Adrenal gland (tissue), 12 donors: ENCODE measurements around the gene KRT80. TPM values are rescaled to one million over a fixed set of nuclear protein-coding genes. Genes with fewer than 3 reads are reported as not detected.

Experiments used
- DNase-seq, 7 donors: peaks; one replicate each; pipeline ENCODE4 v3.0.0-alpha.2; 2019 to 2020
- H3K27ac ChIP-seq, 5 donors: fragments of 200-600 bp; sonication (generic) in 4 of 5; 1 replicate in 3 of 5; 2 replicates in 2 of 5; pipeline versions ENCODE4 v1.5.1 to v1.8.0; 2016 to 2020; ENCODE audit warnings: mild to moderate bottlenecking in 1 of 5
- H3K27me3 ChIP-seq: fragments of 200-600 bp; 2 replicates; pipeline ENCODE4 v1.8.0; 2021
- H3K36me3 ChIP-seq, 2 donors: fragments of 200-600 bp; replicated peaks in 1 of 2; 1 replicate in 1 of 2; 2 replicates in 1 of 2; pipeline versions ENCODE4 v1.5.1 to v1.8.0; 2018 to 2022
- H3K4me1 ChIP-seq, 2 donors: fragments of 200-600 bp; replicated peaks in 1 of 2; 1 replicate in 1 of 2; 2 replicates in 1 of 2; pipeline versions ENCODE4 v1.5.1 to v1.8.0; 2018 to 2021
- H3K4me3 ChIP-seq, 4 donors: fragments of 200-600 bp; sonication (generic) in 3 of 4; one replicate each; pipeline ENCODE4 v1.5.1; 2016 to 2018
- H3K9me3 ChIP-seq, 3 donors: fragments of 200-600 bp; sonication (generic) in 1 of 3; replicated peaks in 1 of 3; 1 replicate in 2 of 3; 2 replicates in 1 of 3; pipeline versions ENCODE4 v1.5.1 to v1.8.0; 2016 to 2021
- POLR2A ChIP-seq, 2 donors: fragments of 450-650 bp; IDR thresholded peaks; one replicate each; pipeline ENCODE4 v1.6.1; 2017; ENCODE audit warnings: antibody characterized with exemption in 2 of 2, mild to moderate bottlenecking in 2 of 2, moderate library complexity in 1 of 2
- WGBS, 4 donors: extraction: QIAGEN DNeasy Blood & Tissue Kit in 2 of 4; methylation state at CpG; one replicate each; pipeline versions ENCODE4 v1.1.5 to v1.1.7; 2013 to 2017; 5-methylcytosine and 5-hydroxymethylcytosine counted together
- intact Hi-C, 2 donors: fragments of 100-400 bp; cut with DNase I; formaldehyde crosslinking; loops; one replicate each; pipeline versions ENCODE4 v1.14.1 to v1.15.0; 2022 to 2023
- polyA plus RNA-seq, 3 donors: library from polyadenylated mRNA; stranded (reverse); fragments of 200-250 nt in 2 of 3; fragments of 350-450 nt in 1 of 3; fragmentation: Illumina TruSeq in 1 of 3; extraction: RNeasy Lipid Tissue Mini Kit (QIAGEN cat#74804) in 1 of 3; gene quantifications; one replicate each; pipeline ENCODE4 v1.2.3, GENCODE V29; 2013 to 2014
- total RNA-seq, 9 donors: library from RNA; depleted of rRNA in 4 of 9; stranded (reverse); fragments of >200 nt in 4 of 9; fragments of 120-200 nt in 1 of 9; fragmentation: NEBNext Ultra II Directional in 1 of 9; extraction: Animal tissue kit (Norgen Biotek cat#: 25700) in 1 of 9; gene quantifications; one replicate each; pipeline versions ENCODE4 v1.1.0 to v1.2.4, GENCODE V29; 2013 to 2023
- TF ChIP-seq, protein P1 (sequence below), 6 experiments: fragments of 450-650 bp in 4 of 6; fragments of 200-600 bp in 2 of 6; sonication (generic) in 1 of 6; IDR thresholded peaks; 1 replicate in 5 of 6; 2 replicates in 1 of 6; pipeline versions ENCODE4 v1.5.1 to v1.8.0; 2016 to 2021; ENCODE audit warnings: antibody characterized with exemption in 6 of 6, mild to moderate bottlenecking in 2 of 6, moderate library complexity in 1 of 6
- donor health status: healthy with polysubstance abuse.
- donor health status: Bipolar disorder and iron deficiency.
- donor health status: DM: yes; HTN: yes; CAD: no.
- donor health status: DM: no; HTN: no; CAD: no.
- donor health status: DM: no; HTN: no; CAD: no.
- donor health status: DM: yes; HTN: yes; CAD: no.

Gene KRT80
- total and polyA plus RNA-seq, 12 donors = 0.95 to 14.6 (median 3.8) TPM

- TF ChIP-seq, protein P1, sequence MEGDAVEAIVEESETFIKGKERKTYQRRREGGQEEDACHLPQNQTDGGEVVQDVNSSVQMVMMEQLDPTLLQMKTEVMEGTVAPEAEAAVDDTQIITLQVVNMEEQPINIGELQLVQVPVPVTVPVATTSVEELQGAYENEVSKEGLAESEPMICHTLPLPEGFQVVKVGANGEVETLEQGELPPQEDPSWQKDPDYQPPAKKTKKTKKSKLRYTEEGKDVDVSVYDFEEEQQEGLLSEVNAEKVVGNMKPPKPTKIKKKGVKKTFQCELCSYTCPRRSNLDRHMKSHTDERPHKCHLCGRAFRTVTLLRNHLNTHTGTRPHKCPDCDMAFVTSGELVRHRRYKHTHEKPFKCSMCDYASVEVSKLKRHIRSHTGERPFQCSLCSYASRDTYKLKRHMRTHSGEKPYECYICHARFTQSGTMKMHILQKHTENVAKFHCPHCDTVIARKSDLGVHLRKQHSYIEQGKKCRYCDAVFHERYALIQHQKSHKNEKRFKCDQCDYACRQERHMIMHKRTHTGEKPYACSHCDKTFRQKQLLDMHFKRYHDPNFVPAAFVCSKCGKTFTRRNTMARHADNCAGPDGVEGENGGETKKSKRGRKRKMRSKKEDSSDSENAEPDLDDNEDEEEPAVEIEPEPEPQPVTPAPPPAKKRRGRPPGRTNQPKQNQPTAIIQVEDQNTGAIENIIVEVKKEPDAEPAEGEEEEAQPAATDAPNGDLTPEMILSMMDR (IDR thresholded peaks at IDR 0.05) = no peak
- TF ChIP-seq POLR2A (IDR thresholded peaks at IDR 0.05) = no peak
- Histone ChIP-seq H3K9me3 (no peaks in the 10 kb centered on the region), H3K27ac (no peak overlapping the region), H3K4me3 (no peak overlapping the region), H3K36me3 (no peaks in the 10 kb centered on the region), H3K27me3 (no peaks in the 10 kb centered on the region), H3K4me1 (peaks cover 0 to 5% of the 10 kb centered on the region in 2 donors)
- intact Hi-C loops = loop anchor here (5.0 to 10.0 kb wide), 2 partner anchors 171 to 348 kb away; no protein-coding TSS in a partner anchor
- WGBS, 4 donors = 56 to 75% (median 65%) methylated on average over 4 of the region's 4 CpGs
- DNase-seq = no peak
Observed at GRCh38 chr12:52156311-52156710, 35.5 kb downstream of the KRT80 start.

- H3K4me1 ChIP-seq = peaks cover 0 to 5% of the 10 kb centered on the region in 2 donors
- WGBS, 4 donors = 53 to 65% (median 64%) methylated on average over 3 to 8 of the region's 8 CpGs
Observed at GRCh38 chr12:52155048-52155868, 36.6 kb downstream of the KRT80 start.

DNA sequence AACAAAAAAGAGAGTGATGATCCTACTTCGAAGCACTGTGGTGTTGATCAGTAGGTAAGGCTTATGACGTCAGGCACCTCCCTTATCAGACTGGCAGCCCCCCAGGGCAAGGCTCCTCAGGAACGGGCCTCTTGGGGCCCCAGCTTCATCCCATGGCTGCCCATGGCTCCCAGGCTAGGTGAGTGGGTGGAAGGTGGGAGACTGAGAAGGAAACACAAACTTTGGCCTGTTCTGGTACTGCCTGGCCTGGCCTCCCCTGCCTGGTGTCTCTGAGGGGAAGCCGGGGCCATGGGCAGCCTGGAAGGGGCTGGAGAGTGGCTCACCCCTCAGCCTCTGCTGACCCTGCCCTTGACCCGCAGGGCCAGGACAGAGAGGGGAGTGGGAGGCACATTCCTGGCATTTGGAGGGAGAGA, 38.9 kb downstream of the KRT80 start:
- TF ChIP-seq, protein P1 (IDR thresholded peaks at IDR 0.05) = no peak
- no peak for TF ChIP-seq POLR2A (IDR thresholded peaks at IDR 0.05)
- Histone ChIP-seq H3K4me3 (no peak overlapping the region), H3K9me3 (no peaks in the 10 kb centered on the region), H3K27ac (no peak overlapping the region), H3K27me3 (no peaks in the 10 kb centered on the region), H3K36me3 (no peaks in the 10 kb centered on the region), H3K4me1 (peaks cover 0 to 6% of the 10 kb centered on the region in 2 donors)
- intact Hi-C loops = loop anchor here in 1 of 2 donors (5.0 to 10.0 kb wide), 2 partner anchors 352 to 719 kb away; no protein-coding TSS in a partner anchor
- no peak for DNase-seq
- 76 to 84% (median 79%) methylated on average over 3 to 5 of the region's 5 CpGs for WGBS, 4 donors

More at GRCh38 chr12:52155048-52155868, 36.6 kb downstream of the KRT80 start:
- no peak for TF ChIP-seq POLR2A (IDR thresholded peaks at IDR 0.05)
- TF ChIP-seq, protein P1 (IDR thresholded peaks at IDR 0.05) = no peak
- DNase-seq = no peak
- Histone ChIP-seq H3K4me3 (no peak overlapping the region), H3K27ac (no peak overlapping the region), H3K27me3 (no peaks in the 10 kb centered on the region), H3K36me3 (no peaks in the 10 kb centered on the region), H3K9me3 (no peaks in the 10 kb centered on the region)
- intact Hi-C loops = loop anchor here (2.0 to 10.0 kb wide), 3 partner anchors 172 to 350 kb away; no protein-coding TSS in a partner anchor
